Measurements from ENCODE around the gene RAB31.
"Not testable (repeated sequence)": the region's sequence is repeated elsewhere in the genome, so short reads cannot be mapped to it uniquely, and the experiment has no call there.

GRCh38 chr18:9770111-9770510, 62.0 kb downstream of the RAB31 start:
- TF ChIP-seq EZH2 (IDR thresholded peaks at IDR 0.05); FOXP2 (optimal IDR thresholded peaks at IDR 0.05; ENCODE audit: control extremely low read depth, extremely low read length, insufficient read depth): not testable (repeated sequence)
